Measurements from ENCODE around the gene NDST4.

The NDST4 gene

GRCh38 chr4:115053313-115053712 lies 60.1 kb downstream of the NDST4 start:
- Mint-ChIP-seq H3K4me3 (no peak overlapping the region), H3K27me3 (ENCODE audit: low read depth, poor library complexity) (no peaks in the 10 kb centered on the region), H3K4me1 (no peaks in the 10 kb centered on the region), H3K36me3 (ENCODE audit: low read depth) (no peaks in the 10 kb centered on the region), H3K27ac (no peak overlapping the region), H3K9me3 (no peaks in the 10 kb centered on the region)
- TF ChIP-seq, protein P1, sequence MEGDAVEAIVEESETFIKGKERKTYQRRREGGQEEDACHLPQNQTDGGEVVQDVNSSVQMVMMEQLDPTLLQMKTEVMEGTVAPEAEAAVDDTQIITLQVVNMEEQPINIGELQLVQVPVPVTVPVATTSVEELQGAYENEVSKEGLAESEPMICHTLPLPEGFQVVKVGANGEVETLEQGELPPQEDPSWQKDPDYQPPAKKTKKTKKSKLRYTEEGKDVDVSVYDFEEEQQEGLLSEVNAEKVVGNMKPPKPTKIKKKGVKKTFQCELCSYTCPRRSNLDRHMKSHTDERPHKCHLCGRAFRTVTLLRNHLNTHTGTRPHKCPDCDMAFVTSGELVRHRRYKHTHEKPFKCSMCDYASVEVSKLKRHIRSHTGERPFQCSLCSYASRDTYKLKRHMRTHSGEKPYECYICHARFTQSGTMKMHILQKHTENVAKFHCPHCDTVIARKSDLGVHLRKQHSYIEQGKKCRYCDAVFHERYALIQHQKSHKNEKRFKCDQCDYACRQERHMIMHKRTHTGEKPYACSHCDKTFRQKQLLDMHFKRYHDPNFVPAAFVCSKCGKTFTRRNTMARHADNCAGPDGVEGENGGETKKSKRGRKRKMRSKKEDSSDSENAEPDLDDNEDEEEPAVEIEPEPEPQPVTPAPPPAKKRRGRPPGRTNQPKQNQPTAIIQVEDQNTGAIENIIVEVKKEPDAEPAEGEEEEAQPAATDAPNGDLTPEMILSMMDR (IDR thresholded peaks at IDR 0.05), result no peak
- DNase-seq, result no peak

DNA sequence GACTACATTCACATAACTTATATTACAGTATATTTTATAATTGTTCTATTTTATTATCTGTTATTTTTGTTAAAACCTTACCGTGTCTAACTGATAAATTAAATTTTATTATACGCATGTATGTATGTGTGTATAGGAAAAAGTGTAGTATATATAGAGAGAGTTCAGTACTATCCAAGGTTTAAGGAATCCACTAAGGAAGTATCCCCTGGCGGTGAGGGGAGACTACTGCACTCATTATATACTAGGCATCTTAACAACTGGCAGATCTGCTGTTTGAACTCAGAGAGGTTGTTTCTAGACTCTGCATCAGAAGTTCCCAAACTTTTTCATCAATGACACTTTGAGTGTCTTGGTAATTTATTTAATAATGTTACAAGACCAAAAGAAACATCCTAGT lies 70.9 kb downstream of the NDST4 start:
- no peaks in the 10 kb centered on the region for H3K4me1 Mint-ChIP-seq
- H3K9me3 Mint-ChIP-seq, result no peaks in the 10 kb centered on the region
- TF ChIP-seq, protein P1 (IDR thresholded peaks at IDR 0.05), result peak; percentile 65
- DNase-seq, result no peak
- H3K27ac Mint-ChIP-seq, result no peak overlapping the region
- H3K27me3 Mint-ChIP-seq (ENCODE audit: low read depth, poor library complexity), result peaks cover 3% of the 10 kb centered on the region
- no peaks in the 10 kb centered on the region for H3K36me3 Mint-ChIP-seq (ENCODE audit: low read depth)
- no peak overlapping the region for H3K4me3 Mint-ChIP-seq

GRCh38 chr4:115030281-115030680 lies 83.1 kb downstream of the NDST4 start:
- TF ChIP-seq, protein P1 (IDR thresholded peaks at IDR 0.05), result no peak
- Mint-ChIP-seq H3K4me1 (no peaks in the 10 kb centered on the region), H3K36me3 (ENCODE audit: low read depth) (no peaks in the 10 kb centered on the region), H3K9me3 (no peaks in the 10 kb centered on the region), H3K27me3 (ENCODE audit: low read depth, poor library complexity) (peaks cover 8% of the 10 kb centered on the region), H3K27ac (no peak overlapping the region), H3K4me3 (no peak overlapping the region)
- no peak for DNase-seq

GRCh38 chr4:115028682-115029410 lies 84.6 kb downstream of the NDST4 start:
- Mint-ChIP-seq H3K4me3 (no peak overlapping the region), H3K27ac (no peak overlapping the region), H3K9me3 (no peaks in the 10 kb centered on the region), H3K36me3 (ENCODE audit: low read depth) (no peaks in the 10 kb centered on the region), H3K27me3 (ENCODE audit: low read depth, poor library complexity) (peaks cover 4% of the 10 kb centered on the region), H3K4me1 (no peaks in the 10 kb centered on the region)
- TF ChIP-seq, protein P1 (IDR thresholded peaks at IDR 0.05), result no peak
- DNase-seq, result no peak

DNA sequence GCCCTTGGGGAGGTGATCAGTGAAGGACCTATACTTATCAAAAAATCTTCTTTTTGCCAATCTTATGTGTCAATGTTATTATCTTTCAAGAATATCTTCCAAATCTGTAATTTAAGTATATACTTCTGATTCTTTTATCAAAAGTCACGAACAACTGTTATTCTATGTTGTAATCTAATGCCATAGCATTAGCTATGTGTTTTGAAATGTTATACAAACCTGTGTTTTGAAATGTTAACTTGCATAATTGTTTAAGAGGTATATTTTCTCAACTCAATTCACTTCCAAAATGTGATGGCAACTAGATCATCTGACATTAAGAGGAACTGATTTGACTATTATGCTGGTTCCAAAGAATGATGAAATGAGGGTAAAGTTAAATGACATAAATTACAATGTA lies 113.5 kb downstream of the NDST4 start:
- TF ChIP-seq, protein P1 (IDR thresholded peaks at IDR 0.05), result no peak
- DNase-seq, result no peak
- no peaks in the 10 kb centered on the region for H3K36me3 Mint-ChIP-seq (ENCODE audit: low read depth)
- no peaks in the 10 kb centered on the region for H3K27me3 Mint-ChIP-seq (ENCODE audit: low read depth, poor library complexity)
- H3K4me1 Mint-ChIP-seq, result peaks cover 8% of the 10 kb centered on the region
- H3K9me3 Mint-ChIP-seq, result no peaks in the 10 kb centered on the region
- no peak overlapping the region for H3K27ac Mint-ChIP-seq
- H3K4me3 Mint-ChIP-seq, result no peak overlapping the region

GRCh38 chr4:114998316-114998715 lies 115.1 kb downstream of the NDST4 start:
- TF ChIP-seq, protein P1 (IDR thresholded peaks at IDR 0.05), result no peak
- H3K9me3 Mint-ChIP-seq, result no peaks in the 10 kb centered on the region
- peaks cover 8% of the 10 kb centered on the region for H3K4me1 Mint-ChIP-seq
- no peaks in the 10 kb centered on the region for H3K36me3 Mint-ChIP-seq (ENCODE audit: low read depth)
- no peak overlapping the region for H3K4me3 Mint-ChIP-seq
- no peak for DNase-seq
- H3K27ac Mint-ChIP-seq, result no peak overlapping the region
- H3K27me3 Mint-ChIP-seq (ENCODE audit: low read depth, poor library complexity), result no peaks in the 10 kb centered on the region

Measured in nephron progenitor cell (in vitro differentiated cells).